NCI-H2081 (cell line): Measurements from ENCODE around the gene IL1RL1.

ENCODE experiments used
- DNase-seq, 2 experiments: peaks; one replicate each; lab custom pipeline; 2025; lab: John Stamatoyannopoulos, UW

IL1RL1 gene

DNA sequence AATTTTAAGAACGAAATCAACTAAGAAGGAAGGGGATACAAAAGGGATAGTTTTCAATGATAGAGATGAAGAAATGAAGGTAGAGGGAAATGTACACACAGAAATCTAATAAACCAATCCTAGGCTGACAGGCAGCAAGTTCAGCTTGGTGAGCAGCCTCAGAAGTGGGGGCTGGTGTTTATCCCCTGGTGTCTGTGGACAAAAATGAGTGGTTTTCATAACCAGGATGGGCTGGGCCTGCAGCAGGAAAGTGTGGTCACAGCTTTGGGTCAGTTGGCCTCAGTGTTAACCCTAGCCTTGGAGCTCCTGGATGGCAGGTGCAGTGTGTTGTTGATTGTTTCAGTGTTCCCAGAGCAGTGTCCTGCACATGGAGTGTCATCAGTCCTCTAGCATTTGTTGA is 58.5 kb downstream of the IL1RL1 start:
- DNase-seq, result no peak

- DNase-seq, result no peak
These were observed 64.8 kb downstream of the IL1RL1 start for GRCh38 chr2:102376052-102376591.

DNA sequence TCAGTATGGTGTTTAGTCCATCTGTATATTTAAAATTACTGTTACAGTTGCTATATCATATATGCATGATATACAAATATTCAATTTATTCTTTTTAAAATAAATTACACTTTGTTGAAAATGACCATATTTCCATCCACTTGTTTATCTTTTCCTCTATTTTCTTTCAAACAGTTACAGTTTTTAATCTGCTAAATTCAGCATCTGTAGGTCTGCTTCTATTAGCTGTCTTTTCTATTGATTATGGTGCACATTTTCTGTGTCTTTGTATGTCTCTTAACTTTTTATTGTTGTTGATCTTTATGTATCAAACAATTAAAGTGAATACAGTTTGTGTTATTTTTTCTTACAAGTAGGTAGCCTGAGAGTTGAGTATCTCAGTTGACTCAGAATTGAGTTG is 72.4 kb downstream of the IL1RL1 start:
- DNase-seq, result no peak

GRCh38 chr2:102385522-102385921 is 74.2 kb downstream of the IL1RL1 start:
- DNase-seq, result no peak

- DNase-seq, result no peak
These were observed 74.6 kb downstream of the IL1RL1 start for GRCh38 chr2:102386004-102386403.

DNA sequence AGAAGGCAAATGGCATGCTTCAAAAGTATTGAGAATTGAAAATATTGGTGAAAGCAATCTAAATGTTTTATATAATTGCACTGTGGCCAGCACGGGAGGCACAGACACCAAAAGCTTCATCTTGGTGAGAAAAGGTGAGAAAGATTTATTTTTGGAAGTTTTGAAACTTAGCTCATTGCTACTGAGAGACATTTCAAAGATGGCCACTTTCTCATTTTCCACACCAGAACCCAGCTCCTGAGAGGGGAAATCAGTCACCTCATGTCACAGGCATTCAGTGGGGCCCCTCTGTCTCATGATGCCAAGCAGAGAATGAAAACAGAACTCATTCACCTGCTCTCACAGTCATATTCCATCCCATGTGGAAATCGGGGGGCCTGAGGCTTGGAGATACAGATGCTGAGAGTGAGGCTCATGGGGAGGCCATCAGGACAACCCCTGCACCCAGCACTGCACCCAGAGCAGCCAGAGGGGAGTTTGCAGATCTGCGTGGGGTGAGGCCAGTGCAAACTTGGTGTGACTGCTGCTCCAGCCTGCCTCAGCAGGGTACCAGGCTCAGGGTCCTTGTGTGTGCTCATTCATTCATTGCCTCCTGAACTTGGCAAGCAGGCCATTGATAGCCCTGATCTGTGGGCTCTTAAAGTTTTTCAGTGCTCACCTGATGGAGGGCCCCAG is 75.6 kb downstream of the IL1RL1 start:
- no peak for DNase-seq

- no peak for DNase-seq
These were observed 76.6 kb downstream of the IL1RL1 start for GRCh38 chr2:102387763-102388546.

GRCh38 chr2:102391565-102391964 is 80.2 kb downstream of the IL1RL1 start:
- no peak for DNase-seq

- DNase-seq, result no peak
These were observed 80.7 kb downstream of the IL1RL1 start for GRCh38 chr2:102392096-102392495.

- no peak for DNase-seq
These were observed 81.6 kb downstream of the IL1RL1 start for GRCh38 chr2:102392942-102393341.

GRCh38 chr2:102396012-102396411 is 84.6 kb downstream of the IL1RL1 start:
- no peak for DNase-seq

- DNase-seq, result no peak
These were observed 85.8 kb downstream of the IL1RL1 start for GRCh38 chr2:102397209-102397608.

- DNase-seq, result no peak
These were observed 88.3 kb downstream of the IL1RL1 start for GRCh38 chr2:102399499-102400141.

DNA sequence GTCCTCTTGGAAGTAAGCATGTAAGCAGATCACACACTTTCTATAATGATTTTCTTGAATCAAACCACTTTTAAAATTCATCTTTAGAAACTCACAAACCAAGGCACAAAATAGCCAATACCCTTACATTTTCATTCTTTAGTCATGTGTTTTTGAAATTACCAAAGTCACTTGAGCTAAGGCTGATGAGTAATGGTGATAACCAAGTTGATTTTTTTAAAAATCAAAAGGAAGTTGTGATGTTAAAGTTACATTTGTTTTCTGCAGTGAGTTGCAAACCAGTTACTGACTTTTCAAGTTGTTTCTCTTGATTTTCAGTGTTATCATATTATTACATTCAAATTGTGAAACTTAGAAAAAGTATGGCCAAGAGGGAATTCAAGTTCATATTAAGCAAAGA is 90.1 kb downstream of the IL1RL1 start:
- no peak for DNase-seq
